IMR-90 (cell line): ENCODE results near the gene LRRC1.

Experiments
- BHLHE40 ChIP-seq: fragments of 150-350 bp; IDR thresholded peaks from 2 replicates; pipeline ENCODE4 v1.6.1; 2016; ENCODE audit warnings: mild to moderate bottlenecking, low read depth, low read length
- CHD1 ChIP-seq: IDR thresholded peaks from 2 replicates; pipeline ENCODE4 v1.6.1; 2012; ENCODE audit warnings: low read depth, low read length, improper control_type of control experiment
- CTCF ChIP-seq: conservative IDR thresholded peaks from 2 replicates; pipeline ENCODE4 v1.5.1; 2012; ENCODE audit warnings: mild to moderate bottlenecking, low read depth, low read length, improper control_type of control experiment
- ELK1 ChIP-seq: fragments of 150-350 bp; IDR thresholded peaks from 2 replicates; pipeline ENCODE4 v1.6.1; 2016; ENCODE audit warnings: low read depth, mild to moderate bottlenecking, low read length, moderate library complexity, borderline replicate concordance
- MXI1 ChIP-seq: IDR thresholded peaks from 2 replicates; pipeline ENCODE4 v1.6.1; 2012; ENCODE audit warnings: low read depth, mild to moderate bottlenecking, low read length, moderate library complexity, borderline replicate concordance
- RAD21 ChIP-seq: IDR thresholded peaks from 2 replicates; pipeline ENCODE4 v1.6.1; 2012; ENCODE audit warnings: low read length, improper control_type of control experiment

- TF ChIP-seq RAD21, result no peak
- no peak for TF ChIP-seq CTCF
- TF ChIP-seq ELK1, result no peak
- TF ChIP-seq MXI1, result no peak
- no peak for TF ChIP-seq BHLHE40
- TF ChIP-seq CHD1, result no peak
These were observed 7.8 kb downstream of the LRRC1 start for GRCh38 chr6:53802582-53802981.
